Loucy (cell line): ENCODE data around the gene MYO1A.

Experiments used
- H2AFZ ChIP-seq: fragments of 200-600 bp; sonication (generic); 2 replicates; pipeline ENCODE4 v1.6.0; 2016; ENCODE audit warnings: antibody characterized with exemption, mild to moderate bottlenecking, low read length, moderate library complexity
- H3F3A ChIP-seq: fragments of 200-600 bp; 2 replicates; pipeline ENCODE4 v1.6.0; 2016; ENCODE audit warnings: antibody characterized with exemption, low read depth, mild to moderate bottlenecking
- H3K27me3 ChIP-seq: fragments of 200-600 bp; sonication (generic); 2 replicates; pipeline ENCODE4 v1.6.1; 2014; ENCODE audit warnings: low read length, mild to moderate bottlenecking; ENCODE audit not compliant: insufficient read depth, poor library complexity, severe bottlenecking
- H3K36me3 ChIP-seq: fragments of 200-600 bp; sonication (generic); 2 replicates; pipeline ENCODE4 v1.6.1; 2016; ENCODE audit warnings: low read length; ENCODE audit not compliant: insufficient read depth
- H3K4me1 ChIP-seq: fragments of 200-600 bp; sonication (generic); 2 replicates; pipeline ENCODE4 v1.5.1; 2014; ENCODE audit warnings: low read length, mild to moderate bottlenecking; ENCODE audit not compliant: insufficient read depth, poor library complexity, severe bottlenecking
- H3K4me2 ChIP-seq: fragments of 200-600 bp; sonication (generic); 2 replicates; pipeline ENCODE4 v1.6.0; 2014; ENCODE audit warnings: antibody characterized with exemption, low read length, low read depth, mild to moderate bottlenecking; ENCODE audit not compliant: poor library complexity, severe bottlenecking
- H3K4me3 ChIP-seq: fragments of 200-600 bp; sonication (generic); 2 replicates; pipeline ENCODE4 v1.5.1; 2014; ENCODE audit warnings: low read length, mild to moderate bottlenecking, mixed read lengths; ENCODE audit not compliant: poor library complexity, severe bottlenecking
- H3K79me2 ChIP-seq: fragments of 200-600 bp; sonication (generic); 2 replicates; pipeline ENCODE4 v1.6.1; 2014; ENCODE audit warnings: low read length; ENCODE audit not compliant: insufficient read depth
- H3K9ac ChIP-seq: fragments of 200-600 bp; sonication (generic); 2 replicates; pipeline ENCODE4 v1.6.0; 2014; ENCODE audit warnings: mild to moderate bottlenecking, low read depth, low read length, moderate library complexity; ENCODE audit not compliant: poor library complexity, severe bottlenecking
- H3K9me2 ChIP-seq: fragments of 200-600 bp; sonication (generic); replicated peaks from 2 replicates; pipeline ENCODE4 v1.6.1; 2016; ENCODE audit warnings: low read depth, low read length, mixed read lengths
- H3K9me3 ChIP-seq: fragments of 200-600 bp; sonication (generic); 2 replicates; pipeline ENCODE4 v1.6.1; 2014; ENCODE audit warnings: mild to moderate bottlenecking, antibody characterized with exemption, low read length, low read depth; ENCODE audit not compliant: insufficient read depth
- H4K20me1 ChIP-seq: fragments of 200-600 bp; sonication (generic); 2 replicates; pipeline ENCODE4 v1.6.0; 2014; ENCODE audit warnings: antibody characterized with exemption, low read length, mild to moderate bottlenecking; ENCODE audit not compliant: insufficient read depth, poor library complexity, severe bottlenecking
- CTCF ChIP-seq: fragments of 200-600 bp; sonication (generic); conservative IDR thresholded peaks from 2 replicates; pipeline ENCODE4 v1.5.1; 2014; ENCODE audit warnings: mild to moderate bottlenecking, antibody characterized with exemption, low read length
- EZH2phosphoT487 ChIP-seq: fragments of 200-600 bp; IDR thresholded peaks from 2 replicates; pipeline ENCODE4 v1.6.1; 2018; ENCODE audit warnings: antibody characterized with exemption, mild to moderate bottlenecking, moderate library complexity, borderline replicate concordance

Gene MYO1A

GRCh38 chr12:57010627-57011247 lies 39.2 kb downstream of the MYO1A start:
- Histone ChIP-seq H3K27me3 (no peaks in the 10 kb centered on the region), H3K79me2 (peaks cover 5% of the 10 kb centered on the region), H4K20me1 (peaks cover under 1% of the 10 kb centered on the region), H3K4me1 (peaks cover 6% of the 10 kb centered on the region), H3F3A (no peaks in the 10 kb centered on the region), H3K36me3 (no peaks in the 10 kb centered on the region), H3K4me2 (no peak overlapping the region), H3K9ac (no peak overlapping the region), H3K9me2 (no peaks in the 10 kb centered on the region), H2AFZ (no peak overlapping the region), H3K9me3 (no peaks in the 10 kb centered on the region), H3K4me3 (no peak overlapping the region)
- TF ChIP-seq CTCF: no peak
- no peak for TF ChIP-seq EZH2phosphoT487

GRCh38 chr12:57009949-57010626 lies 39.8 kb downstream of the MYO1A start:
- Histone ChIP-seq H2AFZ (no peak overlapping the region), H3K4me2 (no peak overlapping the region), H3F3A (no peaks in the 10 kb centered on the region), H4K20me1 (peaks cover 7% of the 10 kb centered on the region), H3K79me2 (peaks cover 11% of the 10 kb centered on the region), H3K9ac (no peak overlapping the region), H3K9me2 (no peaks in the 10 kb centered on the region), H3K4me1 (peaks cover 12% of the 10 kb centered on the region), H3K27me3 (no peaks in the 10 kb centered on the region), H3K36me3 (no peaks in the 10 kb centered on the region), H3K4me3 (no peak overlapping the region), H3K9me3 (no peaks in the 10 kb centered on the region)
- TF ChIP-seq CTCF: no peak
- TF ChIP-seq EZH2phosphoT487: no peak

- H2AFZ ChIP-seq: peak overlapping the region; percentile 66
- H3F3A ChIP-seq: no peaks in the 10 kb centered on the region
- no peak overlapping the region for H3K4me3 ChIP-seq
- H3K9me2 ChIP-seq: no peaks in the 10 kb centered on the region
- TF ChIP-seq EZH2phosphoT487 (no peak), CTCF (peak; percentile 85)
- peaks cover 13% of the 10 kb centered on the region; the same call in 1 of the 2 replicates for H3K36me3 ChIP-seq
- H3K79me2 ChIP-seq: peaks cover 31% of the 10 kb centered on the region
- no peaks in the 10 kb centered on the region for H3K27me3 ChIP-seq
- H3K9ac ChIP-seq: no peak overlapping the region
- no peaks in the 10 kb centered on the region for H3K9me3 ChIP-seq
- H3K4me2 ChIP-seq: no peak overlapping the region
- H3K4me1 ChIP-seq: peaks cover 21% of the 10 kb centered on the region
- peaks cover 20% of the 10 kb centered on the region for H4K20me1 ChIP-seq
Measured at GRCh38 chr12:57008178-57008577, 41.8 kb downstream of the MYO1A start.
